T-cell (primary cell): ENCODE data around the gene EIF5. TPM values are rescaled to one million over a fixed set of nuclear protein-coding genes. Genes with fewer than 3 reads are reported as not detected.

ENCODE experiments used
- ATAC-seq, 4 experiments: fragments of 200-7000 bp in 3 of 4; fragments of 150-1000 bp in 1 of 4; cut with Tn5 transposase; replicated peaks in 1 of 4; 1 replicate in 3 of 4; 2 replicates in 1 of 4; pipeline ENCODE4 v1.10.0; 2021; ENCODE audit warnings: moderate library complexity in 3 of 4, mild to moderate bottlenecking in 2 of 4, moderate number of reproducible peaks in 1 of 4
- CTCF ChIA-PET, 2 donors: fragments of 300-600 bp; sonication (Branson Sonifier 250); formaldehyde crosslinking; loops; one replicate each; lab custom pipeline; 2022; ENCODE audit warnings: antibody characterized with exemption in 2 of 2; lab: Charles Lee
- POLR2A ChIA-PET, 2 donors: fragments of 300-600 bp; sonication (Branson Sonifier 250); formaldehyde crosslinking; loops; one replicate each; lab custom pipeline; 2022; ENCODE audit warnings: antibody characterized with exemption in 2 of 2; lab: Charles Lee
- DNase-seq, 35 experiments: peaks; one replicate each; pipeline versions ENCODE4 v3.0.0 to v3.0.0-alpha.2; 2013 to 2023
- H3K27ac ChIP-seq: one replicate; pipeline ENCODE4 v1.5.1; 2013; ENCODE audit warnings: low read length
- H3K27me3 ChIP-seq, 2 experiments: replicated peaks in 1 of 2; 1 replicate in 1 of 2; 2 replicates in 1 of 2; pipeline versions ENCODE4 v1.6.1 to v1.7.0; 2013; ENCODE audit warnings: low read length in 1 of 2, mixed read lengths in 1 of 2; ENCODE audit not compliant: control insufficient read depth in 2 of 2, insufficient read depth in 2 of 2; ENCODE audit errors: extremely low read depth in 1 of 2
- H3K36me3 ChIP-seq, 2 donors: 1 replicate in 1 of 2; 2 replicates in 1 of 2; pipeline versions ENCODE4 v1.6.1 to v1.7.0; 2013; ENCODE audit warnings: low read length in 1 of 2; ENCODE audit not compliant: control insufficient read depth in 2 of 2, insufficient read depth in 1 of 2; ENCODE audit errors: extremely low read depth in 1 of 2
- H3K4me1 ChIP-seq, 2 experiments: 1 replicate in 1 of 2; 2 replicates in 1 of 2; pipeline versions ENCODE4 v1.6.1 to v1.7.0; 2013; ENCODE audit warnings: low read length in 2 of 2, mixed read lengths in 1 of 2; ENCODE audit not compliant: insufficient read depth in 2 of 2, control insufficient read depth in 1 of 2; ENCODE audit errors: extremely low read depth in 1 of 2
- H3K4me3 ChIP-seq, 2 donors: 1 replicate in 1 of 2; 2 replicates in 1 of 2; pipeline versions ENCODE4 v1.5.1 to v1.7.0; 2013; ENCODE audit warnings: mild to moderate bottlenecking in 2 of 2, low read length in 1 of 2, moderate library complexity in 1 of 2; ENCODE audit not compliant: control insufficient read depth in 1 of 2; ENCODE audit errors: extremely low read depth in 1 of 2
- H3K9me3 ChIP-seq: 2 replicates; pipeline ENCODE4 v1.7.0; 2013
- H3K27ac Mint-ChIP-seq, 2 donors: one replicate each; pipeline ENCODE4 v1.8.0; 2020 to 2021; ENCODE audit warnings: mild to moderate bottlenecking in 2 of 2, mixed read lengths in 2 of 2
- H3K27me3 Mint-ChIP-seq, 2 donors: one replicate each; pipeline ENCODE4 v1.8.0; 2021 to 2022; ENCODE audit warnings: mixed read lengths in 2 of 2
- H3K36me3 Mint-ChIP-seq: one replicate; pipeline ENCODE4 v1.8.0; 2021; ENCODE audit warnings: mixed read lengths
- H3K4me1 Mint-ChIP-seq, 3 donors: one replicate each; pipeline ENCODE4 v1.8.0; 2020 to 2022; ENCODE audit warnings: mixed read lengths in 3 of 3, mild to moderate bottlenecking in 1 of 3
- H3K4me3 Mint-ChIP-seq, 3 donors: one replicate each; pipeline ENCODE4 v1.8.0; 2020 to 2022; ENCODE audit warnings: mild to moderate bottlenecking in 3 of 3, mixed read lengths in 3 of 3, moderate library complexity in 3 of 3
- H3K9me3 Mint-ChIP-seq, 3 donors: one replicate each; pipeline ENCODE4 v1.8.0; 2020 to 2022; ENCODE audit warnings: mixed read lengths in 3 of 3
- WGBS: methylation state at CpG from one replicate; pipeline ENCODE4 v1.1.5; 2013; ENCODE audit warnings: missing lambda C conversion rate; ENCODE audit not compliant: insufficient coverage; 5-methylcytosine and 5-hydroxymethylcytosine counted together
- total RNA-seq, 35 experiments: library from RNA in 6 of 35; stranded (reverse) in 6 of 35; fragments of 120-200 nt in 1 of 35; gene quantifications; one replicate each; pipeline versions ENCODE4 v1.2.1 to v1.2.4 and lab custom pipeline; 2013 to 2026

EIF5 gene
- total RNA-seq, 5 donors from 2014 or later (not counting 1 experiment from before 2014, with no cell fraction given): 223 to 650 (median 261) TPM

- H3K4me3 Mint-ChIP-seq: no peak overlapping the region
- DNase-seq (no peak), ATAC-seq (no peak)
- no peaks in the 10 kb centered on the region for H3K36me3 Mint-ChIP-seq
- H3K4me1 ChIP-seq: no peaks in the 10 kb centered on the region
- H3K4me3 ChIP-seq: no peak overlapping the region
- H3K36me3 ChIP-seq: no peaks in the 10 kb centered on the region
- H3K27ac Mint-ChIP-seq: no peak overlapping the region
- no peaks in the 10 kb centered on the region for H3K9me3 Mint-ChIP-seq
- H3K27ac ChIP-seq: no peak overlapping the region
- H3K9me3 ChIP-seq: no peaks in the 10 kb centered on the region
- H3K27me3 ChIP-seq: peaks cover 0 to 22% of the 10 kb centered on the region in 2 experiments
- ChIA-PET CTCF (interaction anchor here in 1 of 2 donors (1.2 kb wide), 1 partner anchor 191 kb away, joined by 3 read pairs; no protein-coding TSS in a partner anchor), POLR2A (no interaction called here)
- peaks cover 12 to 15% of the 10 kb centered on the region in 2 donors for H3K27me3 Mint-ChIP-seq
- peaks cover 2 to 8% (median 3%) of the 10 kb centered on the region in 3 donors for H3K4me1 Mint-ChIP-seq
Observed at GRCh38 chr14:103296007-103296406, 38.0 kb upstream of the EIF5 start.

GRCh38 chr14:103296987-103297386, 37.0 kb upstream of the EIF5 start:
- Mint-ChIP-seq H3K4me1 (peaks cover 2 to 8% (median 3%) of the 10 kb centered on the region in 3 donors), H3K27me3 (peaks cover 12 to 14% of the 10 kb centered on the region in 2 donors), H3K4me3 (no peak overlapping the region), H3K27ac (no peak overlapping the region), H3K36me3 (no peaks in the 10 kb centered on the region), H3K9me3 (no peaks in the 10 kb centered on the region)
- no peak for DNase-seq
- H3K9me3 ChIP-seq: no peaks in the 10 kb centered on the region
- no peak for ATAC-seq
- no peak overlapping the region for H3K4me3 ChIP-seq
- 89% methylated on average over 11 of the region's 12 CpGs for WGBS
- CTCF ChIA-PET: no interaction called here
- no peaks in the 10 kb centered on the region for H3K4me1 ChIP-seq
- peaks cover 0 to 26% of the 10 kb centered on the region in 2 experiments for H3K27me3 ChIP-seq
- no peak overlapping the region for H3K27ac ChIP-seq
- POLR2A ChIA-PET: no interaction called here
- H3K36me3 ChIP-seq: no peaks in the 10 kb centered on the region

- H3K36me3 ChIP-seq: no peaks in the 10 kb centered on the region
- DNase-seq (no peak), ATAC-seq (no peak)
- CTCF ChIA-PET: no interaction called here
- peaks cover 0 to 15% of the 10 kb centered on the region in 2 experiments for H3K27me3 ChIP-seq
- POLR2A ChIA-PET: interaction anchor here in 1 of 2 donors (0.6 kb wide), 1 partner anchor 1137 kb away, joined by 3 read pairs; no protein-coding TSS in a partner anchor
- no peaks in the 10 kb centered on the region for H3K36me3 Mint-ChIP-seq
- WGBS: no CpG with 5 or more reads among the region's 1 CpG
- peaks cover 6 to 7% of the 10 kb centered on the region in 2 donors for H3K27me3 Mint-ChIP-seq
- H3K4me3 ChIP-seq: no peak overlapping the region
- H3K27ac ChIP-seq: no peak overlapping the region
- H3K9me3 ChIP-seq: no peaks in the 10 kb centered on the region
- H3K4me3 Mint-ChIP-seq: no peak overlapping the region
- no peak overlapping the region for H3K27ac Mint-ChIP-seq
- no peaks in the 10 kb centered on the region for H3K4me1 Mint-ChIP-seq
- H3K4me1 ChIP-seq: no peaks in the 10 kb centered on the region
- no peaks in the 10 kb centered on the region for H3K9me3 Mint-ChIP-seq
Observed at GRCh38 chr14:103298620-103299019, 35.4 kb upstream of the EIF5 start.

GRCh38 chr14:103301512-103302354, 32.3 kb upstream of the EIF5 start:
- DNase-seq (no peak), ATAC-seq (no peak)
- Histone ChIP-seq H3K9me3 (no peaks in the 10 kb centered on the region), H3K27ac (no peak overlapping the region), H3K36me3 (no peaks in the 10 kb centered on the region), H3K4me1 (no peaks in the 10 kb centered on the region), H3K4me3 (no peak overlapping the region), H3K27me3 (peaks cover 0 to 14% of the 10 kb centered on the region in 2 experiments)
- CTCF ChIA-PET: interaction anchor here in 1 of 2 donors (0.6 to 0.7 kb wide), 2 partner anchors 98 to 247 kb away, joined by 5 to 9 read pairs; no protein-coding TSS in a partner anchor
- H3K4me3 Mint-ChIP-seq: no peak overlapping the region
- POLR2A ChIA-PET: interaction anchor here (0.6 to 0.7 kb wide), 2 partner anchors 46 to 60 kb away, joined by 3 read pairs; no protein-coding TSS in a partner anchor
- 83% methylated on average over 3 of the region's 11 CpGs for WGBS
- H3K9me3 Mint-ChIP-seq: no peaks in the 10 kb centered on the region
- no peak overlapping the region for H3K27ac Mint-ChIP-seq
- H3K27me3 Mint-ChIP-seq: peaks cover 4 to 10% of the 10 kb centered on the region in 2 donors
- no peaks in the 10 kb centered on the region for H3K4me1 Mint-ChIP-seq
- no peaks in the 10 kb centered on the region for H3K36me3 Mint-ChIP-seq

GRCh38 chr14:103302966-103303365, 31.1 kb upstream of the EIF5 start:
- WGBS: no CpG with 5 or more reads among the region's 1 CpG
- H3K27ac Mint-ChIP-seq: no peak overlapping the region
- POLR2A ChIA-PET: no interaction called here
- H3K9me3 Mint-ChIP-seq: no peaks in the 10 kb centered on the region
- Histone ChIP-seq H3K9me3 (no peaks in the 10 kb centered on the region), H3K36me3 (no peaks in the 10 kb centered on the region), H3K4me3 (no peak overlapping the region), H3K27me3 (peaks cover 0 to 17% of the 10 kb centered on the region in 2 experiments), H3K27ac (no peak overlapping the region), H3K4me1 (no peaks in the 10 kb centered on the region)
- CTCF ChIA-PET: no interaction called here
- DNase-seq: no peak
- H3K27me3 Mint-ChIP-seq: peaks cover 11 to 19% of the 10 kb centered on the region in 2 donors
- no peak overlapping the region for H3K4me3 Mint-ChIP-seq
- H3K4me1 Mint-ChIP-seq: no peaks in the 10 kb centered on the region
- H3K36me3 Mint-ChIP-seq: no peaks in the 10 kb centered on the region
- no peak for ATAC-seq

GRCh38 chr14:103304706-103305105, 29.3 kb upstream of the EIF5 start:
- no peak for ATAC-seq
- no peaks in the 10 kb centered on the region for H3K9me3 ChIP-seq
- no peak overlapping the region for H3K4me3 ChIP-seq
- H3K36me3 ChIP-seq: no peaks in the 10 kb centered on the region
- Mint-ChIP-seq H3K27me3 (peaks cover 11 to 20% of the 10 kb centered on the region in 2 donors), H3K4me1 (no peaks in the 10 kb centered on the region), H3K36me3 (no peaks in the 10 kb centered on the region), H3K9me3 (no peaks in the 10 kb centered on the region), H3K4me3 (no peak overlapping the region), H3K27ac (no peak overlapping the region)
- POLR2A ChIA-PET: no interaction called here
- no peaks in the 10 kb centered on the region for H3K4me1 ChIP-seq
- CTCF ChIA-PET: no interaction called here
- H3K27ac ChIP-seq: no peak overlapping the region
- WGBS: no CpG with 5 or more reads among the region's 2 CpGs
- no peak for DNase-seq
- H3K27me3 ChIP-seq: peaks cover 0 to 13% of the 10 kb centered on the region in 2 experiments
